Ishikawa (cell line): ENCODE data around the gene CNBP.

ENCODE experiments used
- CEBPB ChIP-seq: IDR thresholded peaks from 2 replicates; pipeline ENCODE4 v1.6.1; 2012
- FOXM1 ChIP-seq: IDR thresholded peaks from 2 replicates; pipeline ENCODE4 v1.6.1; 2012; ENCODE audit warnings: low read depth, borderline replicate concordance
- TCF12 ChIP-seq: IDR thresholded peaks from 2 replicates; pipeline ENCODE4 v1.6.1; 2012; ENCODE audit warnings: low read depth
- TF ChIP-seq, protein P1 (sequence below): IDR thresholded peaks from 2 replicates; pipeline ENCODE4 v1.6.1; 2012

DNA sequence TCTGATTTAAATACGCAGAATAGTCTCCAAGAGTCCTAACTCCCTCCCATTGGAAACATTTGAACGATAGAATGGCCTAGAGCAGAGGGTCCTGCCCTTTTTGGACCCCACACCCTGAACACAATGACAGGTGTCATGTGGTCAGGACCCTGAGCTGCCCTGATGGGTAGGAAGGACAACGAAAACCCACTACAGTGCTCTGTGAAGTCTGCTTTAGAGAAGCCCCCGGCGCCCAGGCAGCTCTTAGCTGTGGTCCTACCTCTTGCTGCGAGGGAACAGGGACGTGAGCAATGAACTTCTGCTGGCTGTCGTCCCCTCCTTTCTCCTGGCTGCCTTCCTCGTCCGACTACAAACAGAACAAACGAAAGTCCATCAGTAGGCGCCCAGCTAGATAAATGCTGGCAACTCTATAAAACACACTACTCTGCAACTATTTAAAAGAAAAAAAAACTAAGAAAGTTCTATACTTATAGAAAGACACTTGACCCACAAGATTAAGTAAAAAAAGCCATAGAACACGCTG, 53.3 kb downstream of the CNBP start:
- no peak for TF ChIP-seq TCF12
- no peak for TF ChIP-seq FOXM1
- TF ChIP-seq, protein P1, sequence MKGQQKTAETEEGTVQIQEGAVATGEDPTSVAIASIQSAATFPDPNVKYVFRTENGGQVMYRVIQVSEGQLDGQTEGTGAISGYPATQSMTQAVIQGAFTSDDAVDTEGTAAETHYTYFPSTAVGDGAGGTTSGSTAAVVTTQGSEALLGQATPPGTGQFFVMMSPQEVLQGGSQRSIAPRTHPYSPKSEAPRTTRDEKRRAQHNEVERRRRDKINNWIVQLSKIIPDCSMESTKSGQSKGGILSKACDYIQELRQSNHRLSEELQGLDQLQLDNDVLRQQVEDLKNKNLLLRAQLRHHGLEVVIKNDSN, result no peak
- TF ChIP-seq CEBPB, result no peak
